IMR-90 (cell line): Measurements from ENCODE around the gene PAX8. TPM values are rescaled to one million over a fixed set of nuclear protein-coding genes. Genes with fewer than 3 reads are reported as not detected.
"Not testable (repeated sequence)": the region's sequence is repeated elsewhere in the genome, so short reads cannot be mapped to it uniquely, and the experiment has no call there.

Source experiments
- ATAC-seq: fragments of 200-7000 bp; cut with Tn5 transposase; 2 replicates; pipeline ENCODE4 v1.9.1; 2020; ENCODE audit warnings: low read depth, mild to moderate bottlenecking, moderate library complexity
- BruUV-seq: library from RNA; stranded (reverse); fragments of 400-500 nt; replicated peaks from 2 replicates; lab custom pipeline; 2021; lab: Mats Ljungman, UMichigan
- CTCF ChIA-PET: fragments of 300-600 bp; formaldehyde crosslinking; extraction: SDS; loops from one replicate; lab custom pipeline; 2021; ENCODE audit warnings: antibody characterized with exemption; lab: Yijun Ruan, JAX
- POLR2A ChIA-PET: fragments of 300-600 bp; sonication (Branson Sonifier 250); formaldehyde crosslinking; loops from one replicate; lab custom pipeline; 2022; ENCODE audit warnings: antibody characterized with exemption; ENCODE audit not compliant: unreplicated experiment; lab: Charles Lee
- DNase-seq: peaks from one replicate; pipeline ENCODE4 v3.0.0; 2013
- H2AFZ ChIP-seq: replicated peaks from 2 replicates; pipeline ENCODE3; 2013; ENCODE audit warnings: low read length, mild to moderate bottlenecking; ENCODE audit not compliant: poor library complexity
- H2AK5ac ChIP-seq: 2 replicates; pipeline ENCODE4 v1.6.1; 2013; ENCODE audit warnings: low read depth, low read length, inconsistent platforms
- H2AK9ac ChIP-seq: replicated peaks from 2 replicates; pipeline ENCODE3; 2013; ENCODE audit warnings: mild to moderate bottlenecking, low read depth, low read length, moderate library complexity; ENCODE audit not compliant: poor library complexity
- H2BK120ac ChIP-seq: 2 replicates; pipeline ENCODE4 v1.6.1; 2013; ENCODE audit warnings: low read depth, low read length, inconsistent platforms
- H2BK15ac ChIP-seq: 3 replicates; pipeline ENCODE4 v1.6.1; 2013; ENCODE audit warnings: low read depth, low read length, inconsistent platforms
- H2BK20ac ChIP-seq: 2 replicates; pipeline ENCODE4 v1.6.1; 2013; ENCODE audit warnings: low read depth, mild to moderate bottlenecking, inconsistent platforms, low read length, moderate library complexity
- H2BK5ac ChIP-seq: 2 replicates; pipeline ENCODE4 v1.6.1; 2013; ENCODE audit warnings: mild to moderate bottlenecking, low read depth, low read length, inconsistent platforms; ENCODE audit not compliant: poor library complexity, severe bottlenecking
- H3K14ac ChIP-seq: replicated peaks from 2 replicates; pipeline ENCODE4 v1.6.1; 2013; ENCODE audit warnings: low read depth, low read length, inconsistent platforms
- H3K18ac ChIP-seq: 2 replicates; pipeline ENCODE4 v1.6.1; 2013; ENCODE audit warnings: low read depth, low read length, control low read depth
- H3K23ac ChIP-seq: 2 replicates; pipeline ENCODE4 v1.6.1; 2013; ENCODE audit warnings: low read depth, low read length, inconsistent platforms
- H3K27ac ChIP-seq: 2 replicates; pipeline ENCODE4 v1.5.1; 2013; ENCODE audit warnings: mild to moderate bottlenecking, control low read depth, low read length; ENCODE audit not compliant: insufficient read depth
- H3K27me3 ChIP-seq: 2 replicates; pipeline ENCODE4 v1.6.1; 2013; ENCODE audit warnings: low read length; ENCODE audit not compliant: control insufficient read depth, insufficient read depth
- H3K36me3 ChIP-seq: 2 replicates; pipeline ENCODE4 v1.6.1; 2013; ENCODE audit warnings: low read length, mixed read lengths; ENCODE audit not compliant: control insufficient read depth, insufficient read depth
- H3K4ac ChIP-seq: 2 replicates; pipeline ENCODE4 v1.6.1; 2013; ENCODE audit warnings: low read depth, low read length, inconsistent platforms
- H3K4me1 ChIP-seq: 2 replicates; pipeline ENCODE4 v1.6.1; 2013; ENCODE audit warnings: low read length, mixed read lengths; ENCODE audit not compliant: control insufficient read depth, insufficient read depth
- H3K4me2 ChIP-seq: 2 replicates; pipeline ENCODE4 v1.6.1; 2013; ENCODE audit warnings: low read depth, mild to moderate bottlenecking, control low read depth, low read length, moderate library complexity
- H3K4me3 ChIP-seq: 2 replicates; pipeline ENCODE4 v1.5.1; 2013; ENCODE audit warnings: low read depth, mild to moderate bottlenecking, control low read depth, low read length, moderate library complexity; ENCODE audit not compliant: insufficient read depth
- H3K56ac ChIP-seq: 2 replicates; pipeline ENCODE4 v1.6.1; 2013; ENCODE audit warnings: low read length, inconsistent platforms; ENCODE audit not compliant: insufficient read depth; ENCODE audit errors: extremely low read depth
- H3K79me1 ChIP-seq, 2 experiments: 2 replicates each; pipeline ENCODE4 v1.6.1; 2013; ENCODE audit warnings: low read length in 2 of 2, inconsistent platforms in 1 of 2, low read depth in 1 of 2
- H3K9ac ChIP-seq: 2 replicates; pipeline ENCODE4 v1.6.1; 2013; ENCODE audit warnings: low read depth, low read length, control low read depth
- H3K9me1 ChIP-seq: 2 replicates; pipeline ENCODE4 v1.6.1; 2013; ENCODE audit warnings: low read length, inconsistent platforms; ENCODE audit not compliant: insufficient read depth
- H3K9me3 ChIP-seq: 2 replicates; pipeline ENCODE4 v1.6.1; 2013; ENCODE audit warnings: low read length; ENCODE audit not compliant: control insufficient read depth, insufficient read depth
- H4K20me1 ChIP-seq: 2 replicates; pipeline ENCODE4 v1.6.1; 2013; ENCODE audit warnings: low read length, inconsistent platforms; ENCODE audit not compliant: insufficient read depth
- H4K5ac ChIP-seq: 2 replicates; pipeline ENCODE4 v1.6.1; 2013; ENCODE audit warnings: mild to moderate bottlenecking, low read depth, low read length, control low read depth
- H4K8ac ChIP-seq, 2 experiments: 2 replicates each; pipeline ENCODE4 v1.6.1; 2013; ENCODE audit warnings: low read depth in 2 of 2, low read length in 2 of 2, control low read depth in 1 of 2, inconsistent platforms in 1 of 2
- H4K91ac ChIP-seq: 2 replicates; pipeline ENCODE4 v1.6.1; 2013; ENCODE audit warnings: low read depth, low read length, inconsistent platforms; ENCODE audit not compliant: insufficient read depth
- WGBS, 2 experiments: methylation state at CpG; one replicate each; pipeline versions ENCODE4 v1.1.5 to v1.1.7; 2013; ENCODE audit warnings: missing lambda C conversion rate in 2 of 2; ENCODE audit not compliant: insufficient read length in 1 of 2; ENCODE audit errors: extremely low coverage in 2 of 2; 5-methylcytosine and 5-hydroxymethylcytosine counted together
- dilution Hi-C: fragments of 300-500 bp; cut with HindIII; formaldehyde crosslinking; loops from one replicate; pipeline ENCODE4 v1.14.3; 2018; ENCODE audit warnings: low sequenced_read_pairs; ENCODE audit not compliant: unreplicated experiment
- in situ Hi-C: fragments of 300-500 bp; cut with MboI; formaldehyde crosslinking; loops from 3 replicates; pipeline ENCODE4 v1.14.3; 2019; ENCODE audit warnings: low sequenced_read_pairs, inconsistent platforms, mixed read lengths
- intact Hi-C: fragments of 100-400 bp; cut with micrococcal nuclease; formaldehyde crosslinking; loops from 2 replicates; pipeline ENCODE4 v1.10.0; 2022
- polyA plus RNA-seq, 3 experiments: library from polyadenylated mRNA; depleted of rRNA; stranded (reverse); fragments of >200 nt; gene quantifications; 2 replicates each; pipeline ENCODE4 v1.2.3, GENCODE V29; 2012; ENCODE audit warnings: low replicate concordance in 1 of 3
- total RNA-seq: library from RNA; depleted of rRNA; stranded (reverse); fragments of >200 nt; gene quantifications from 2 replicates; pipeline ENCODE4 v1.2.3, GENCODE V29; 2012

PAX8 gene
- total and polyA plus RNA-seq, 2 of the 4 experiments (the other 2 are of a cell fraction) = 0.18 to 1.5 TPM

DNA sequence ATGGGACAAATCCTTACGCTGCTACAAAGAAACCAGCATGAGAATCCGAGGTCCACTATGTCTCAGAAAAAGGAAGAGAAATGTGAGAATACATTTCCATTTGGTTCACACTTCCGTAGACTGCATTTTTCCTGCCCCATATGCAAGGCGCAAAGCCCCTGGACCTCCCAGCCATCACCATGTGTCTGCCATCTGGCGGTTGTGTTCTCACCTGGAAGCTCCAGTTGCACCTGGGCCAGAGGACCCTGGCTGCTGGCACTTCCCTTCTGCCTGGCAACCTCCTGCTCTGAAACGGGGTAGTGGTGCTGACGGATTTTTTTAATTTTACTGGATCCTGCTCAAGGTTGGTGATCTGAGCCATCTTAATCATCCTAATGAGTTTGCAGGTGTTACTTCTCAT is 41.4 kb upstream of the PAX8 start:
- H3K4ac ChIP-seq, in situ Hi-C loops, H3K9ac ChIP-seq, H4K8ac ChIP-seq, H3K9me1 ChIP-seq, CTCF ChIA-PET, H3K79me1 ChIP-seq, DNase-seq, intact Hi-C loops, H3K18ac ChIP-seq, H2BK120ac ChIP-seq, H3K14ac ChIP-seq, H4K91ac ChIP-seq, H3K4me2 ChIP-seq, BruUV-seq, H4K5ac ChIP-seq, H3K4me1 ChIP-seq, H2AK5ac ChIP-seq, POLR2A ChIA-PET, ATAC-seq, H2BK20ac ChIP-seq, H3K9me3 ChIP-seq, H2BK5ac ChIP-seq, H2AK9ac ChIP-seq, H2AFZ ChIP-seq, H4K20me1 ChIP-seq, H2BK15ac ChIP-seq, H3K36me3 ChIP-seq, H3K56ac ChIP-seq, H3K23ac ChIP-seq, H3K27ac ChIP-seq, dilution Hi-C loops, H3K4me3 ChIP-seq: not testable (repeated sequence)
- peaks cover 28% of the 10 kb centered on the region for H3K27me3 ChIP-seq
- WGBS, 2 experiments = no CpG with 5 or more reads among the region's 7 CpGs

DNA sequence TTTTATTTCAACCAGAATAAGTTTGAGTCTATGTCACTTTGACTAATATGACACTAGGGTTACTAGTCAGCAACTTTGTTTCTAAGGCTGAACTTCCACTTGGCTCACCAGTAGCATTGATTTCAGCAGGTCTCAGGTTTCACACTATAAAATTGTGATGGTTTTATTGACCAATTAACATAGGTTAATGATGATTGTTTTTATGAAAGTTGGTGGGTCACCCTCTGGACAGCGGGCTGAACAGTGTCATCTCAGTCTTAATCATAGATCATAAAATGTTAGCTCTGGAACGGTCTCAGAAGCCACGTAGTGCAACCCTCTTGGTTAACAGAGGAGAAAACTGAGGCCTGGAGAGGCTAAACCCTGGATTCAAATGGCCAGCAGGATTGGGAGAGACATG is 40.2 kb upstream of the PAX8 start:
- BruUV-seq, H3K9me1 ChIP-seq, H3K56ac ChIP-seq, H2BK15ac ChIP-seq, H2AK9ac ChIP-seq, H2BK20ac ChIP-seq, H3K18ac ChIP-seq, H2AK5ac ChIP-seq, intact Hi-C loops, H4K20me1 ChIP-seq, H3K27ac ChIP-seq, H4K91ac ChIP-seq, H3K9ac ChIP-seq, DNase-seq, H3K4ac ChIP-seq, H3K4me3 ChIP-seq, H3K36me3 ChIP-seq, H3K79me1 ChIP-seq, POLR2A ChIA-PET, CTCF ChIA-PET, H4K8ac ChIP-seq, H4K5ac ChIP-seq, H3K14ac ChIP-seq, H2BK5ac ChIP-seq, H3K4me2 ChIP-seq, in situ Hi-C loops, H3K9me3 ChIP-seq, ATAC-seq, H2AFZ ChIP-seq, H3K4me1 ChIP-seq, dilution Hi-C loops, H3K23ac ChIP-seq, H2BK120ac ChIP-seq: not testable (repeated sequence)
- peaks cover 30% of the 10 kb centered on the region for H3K27me3 ChIP-seq
- no CpG with 5 or more reads among the region's 3 CpGs for WGBS, 2 experiments
